Mesothelial cell of epicardium (in vitro differentiated cells): ENCODE results near the gene CYB5D1. TPM values are rescaled to one million over a fixed set of nuclear protein-coding genes. Genes with fewer than 3 reads are reported as not detected.

ENCODE experiments used
- DNase-seq, 2 experiments: peaks; one replicate each; pipeline ENCODE4 v3.0.0; 2021; ENCODE audit warnings: low spot score in 2 of 2; ENCODE audit not compliant: unreplicated experiment in 2 of 2
- H3K27ac Mint-ChIP-seq: 2 replicates; pipeline ENCODE4 v1.8.0; 2021; ENCODE audit warnings: mixed read lengths
- H3K27me3 Mint-ChIP-seq: 2 replicates; pipeline ENCODE4 v1.8.0; 2021; ENCODE audit warnings: low read depth, mixed read lengths
- H3K36me3 Mint-ChIP-seq: 2 replicates; pipeline ENCODE4 v1.8.0; 2021; ENCODE audit warnings: mixed read lengths
- H3K4me1 Mint-ChIP-seq: 2 replicates; pipeline ENCODE4 v1.8.0; 2021; ENCODE audit warnings: mixed read lengths
- H3K4me3 Mint-ChIP-seq: 2 replicates; pipeline ENCODE4 v1.8.0; 2021; ENCODE audit warnings: mild to moderate bottlenecking, moderate library complexity, mixed read lengths
- H3K9me3 Mint-ChIP-seq: 2 replicates; pipeline ENCODE4 v1.8.0; 2021; ENCODE audit warnings: mixed read lengths
- total RNA-seq: library from RNA; stranded (reverse); gene quantifications from 3 replicates; pipeline ENCODE4 v1.2.1, GENCODE V29; 2021
- TF ChIP-seq, protein P1 (sequence below): fragments of 200-600 bp; sonication (generic); IDR thresholded peaks from one replicate; pipeline ENCODE4 v1.5.0; 2021; ENCODE audit warnings: antibody characterized with exemption; ENCODE audit not compliant: unreplicated experiment

CYB5D1 gene
- total RNA-seq, 1 donor from 2014 or later: 13.0 TPM

DNA sequence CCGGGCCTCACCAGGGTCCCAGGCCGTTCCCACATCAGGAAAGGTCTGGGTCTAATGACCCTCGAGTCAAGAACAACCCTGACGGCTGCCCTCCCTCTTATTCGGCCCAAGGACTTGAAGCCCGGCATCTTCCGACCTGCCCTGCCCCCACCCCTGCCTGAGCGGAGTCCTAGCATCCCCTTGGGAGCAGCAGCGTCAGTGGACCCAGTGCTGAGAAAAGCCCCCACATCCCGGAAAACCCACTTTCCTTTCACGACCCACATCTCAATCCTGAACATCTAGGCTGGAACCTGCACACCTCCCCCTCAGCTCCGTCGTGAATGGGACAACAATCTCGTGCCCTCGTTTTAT is 2.2 kb upstream of the CYB5D1 start:
- Mint-ChIP-seq H3K27me3 (no peaks in the 10 kb centered on the region), H3K27ac (no peak overlapping the region), H3K9me3 (no peaks in the 10 kb centered on the region), H3K36me3 (peaks cover 9% of the 10 kb centered on the region), H3K4me3 (no peak overlapping the region), H3K4me1 (peaks cover 15% of the 10 kb centered on the region)
- no peak for DNase-seq
- TF ChIP-seq, protein P1, sequence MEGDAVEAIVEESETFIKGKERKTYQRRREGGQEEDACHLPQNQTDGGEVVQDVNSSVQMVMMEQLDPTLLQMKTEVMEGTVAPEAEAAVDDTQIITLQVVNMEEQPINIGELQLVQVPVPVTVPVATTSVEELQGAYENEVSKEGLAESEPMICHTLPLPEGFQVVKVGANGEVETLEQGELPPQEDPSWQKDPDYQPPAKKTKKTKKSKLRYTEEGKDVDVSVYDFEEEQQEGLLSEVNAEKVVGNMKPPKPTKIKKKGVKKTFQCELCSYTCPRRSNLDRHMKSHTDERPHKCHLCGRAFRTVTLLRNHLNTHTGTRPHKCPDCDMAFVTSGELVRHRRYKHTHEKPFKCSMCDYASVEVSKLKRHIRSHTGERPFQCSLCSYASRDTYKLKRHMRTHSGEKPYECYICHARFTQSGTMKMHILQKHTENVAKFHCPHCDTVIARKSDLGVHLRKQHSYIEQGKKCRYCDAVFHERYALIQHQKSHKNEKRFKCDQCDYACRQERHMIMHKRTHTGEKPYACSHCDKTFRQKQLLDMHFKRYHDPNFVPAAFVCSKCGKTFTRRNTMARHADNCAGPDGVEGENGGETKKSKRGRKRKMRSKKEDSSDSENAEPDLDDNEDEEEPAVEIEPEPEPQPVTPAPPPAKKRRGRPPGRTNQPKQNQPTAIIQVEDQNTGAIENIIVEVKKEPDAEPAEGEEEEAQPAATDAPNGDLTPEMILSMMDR: no peak

GRCh38 chr17:7856011-7856810 is 1.6 kb upstream of the CYB5D1 start:
- DNase-seq: no peak
- Mint-ChIP-seq H3K27ac (no peak overlapping the region), H3K4me1 (peaks cover 15% of the 10 kb centered on the region), H3K4me3 (no peak overlapping the region), H3K9me3 (no peaks in the 10 kb centered on the region), H3K36me3 (peaks cover 7% of the 10 kb centered on the region), H3K27me3 (no peaks in the 10 kb centered on the region)
- TF ChIP-seq, protein P1: no peak

GRCh38 chr17:7856811-7857712 is 741 bp upstream of the CYB5D1 start, which contains the start of gene NAA38:
NAA38 (minus strand) TSS chr17:7857559; CDS start chr17:7857463, 96 bp downstream.
- TF ChIP-seq, protein P1: no peak
- no peaks in the 10 kb centered on the region for H3K9me3 Mint-ChIP-seq
- DNase-seq: peak; percentile 94
- peaks cover 4% of the 10 kb centered on the region for H3K36me3 Mint-ChIP-seq
- H3K4me1 Mint-ChIP-seq: peaks cover 12% of the 10 kb centered on the region
- no peak within 1 kb of the TSS for H3K27ac Mint-ChIP-seq
- H3K4me3 Mint-ChIP-seq: no peak within 1 kb of the TSS
- H3K27me3 Mint-ChIP-seq: no peaks in the 10 kb centered on the region

DNA sequence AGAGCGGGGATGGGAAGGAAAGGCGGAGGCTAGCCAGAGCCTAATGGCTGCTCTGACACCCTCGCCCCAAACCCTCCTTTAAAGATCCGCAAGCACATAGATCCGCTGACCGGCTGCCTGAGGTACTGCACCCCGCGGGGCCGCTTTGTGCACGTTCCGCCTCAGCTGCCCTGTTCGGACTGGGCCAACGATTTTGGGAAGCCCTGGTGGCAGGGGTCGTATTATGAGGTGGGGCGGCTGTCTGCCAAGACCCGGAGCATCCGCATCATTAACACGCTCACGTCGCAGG is 663 bp downstream of the CYB5D1 start:
- Mint-ChIP-seq H3K36me3 (peaks cover 2% of the 10 kb centered on the region), H3K27me3 (no peaks in the 10 kb centered on the region), H3K4me3 (no peak overlapping the region), H3K27ac (no peak overlapping the region), H3K9me3 (no peaks in the 10 kb centered on the region), H3K4me1 (peaks cover 15% of the 10 kb centered on the region)
- TF ChIP-seq, protein P1: peak; percentile 64
- no peak for DNase-seq

- TF ChIP-seq, protein P1: no peak
- Mint-ChIP-seq H3K36me3 (peaks cover 2% of the 10 kb centered on the region), H3K4me3 (no peak overlapping the region), H3K4me1 (peaks cover 10% of the 10 kb centered on the region), H3K27me3 (no peaks in the 10 kb centered on the region), H3K27ac (no peak overlapping the region), H3K9me3 (no peaks in the 10 kb centered on the region)
- no peak for DNase-seq
Observed at GRCh38 chr17:7859028-7859427, 1.2 kb downstream of the CYB5D1 start.
